ENCODE data around the gene PSMG4. TPM values are rescaled to one million over a fixed set of nuclear protein-coding genes. Genes with fewer than 3 reads are reported as not detected.

Gene PSMG4
- total RNA-seq, 1 experiment from 2014 or later = 35.0 TPM

- TF ChIP-seq MAX (IDR thresholded peaks at IDR 0.05) (no peak), ATF3 (IDR thresholded peaks at IDR 0.05) (no peak), SP1 (IDR thresholded peaks at IDR 0.05; ENCODE audit: low read depth) (no peak), ZNF274 (IDR thresholded peaks at IDR 0.05; ENCODE audit: low read depth, low read length) (no peak), EZH2phosphoT487 (IDR thresholded peaks at IDR 0.05; ENCODE audit: borderline replicate concordance) (no peak), ZFX (IDR thresholded peaks at IDR 0.05) (no peak), CEBPB (IDR thresholded peaks at IDR 0.05; ENCODE audit: low read depth) (no peak), YY1 (IDR thresholded peaks at IDR 0.05; ENCODE audit: extremely low read depth, insufficient replicate concordance, low read depth, low read length) (no peak), RAD21 (IDR thresholded peaks at IDR 0.05; ENCODE audit: low read depth) (no peak), ELF1 (IDR thresholded peaks at IDR 0.05; ENCODE audit: borderline replicate concordance, low read depth) (no peak), TCF7L2 (IDR thresholded peaks at IDR 0.05; ENCODE audit: borderline replicate concordance, extremely low read depth, insufficient read depth, insufficient read length) (no peak), CBX3 (IDR thresholded peaks at IDR 0.05; ENCODE audit: low read depth) (no peak), EGR1 (IDR thresholded peaks at IDR 0.05; ENCODE audit: low read depth) (no peak)
Observed at GRCh38 chr6:3220366-3220765, 38.4 kb upstream of the PSMG4 start (continued).

GRCh38 chr6:3221578-3221977 lies 37.2 kb upstream of the PSMG4 start:
- DNase-seq (ENCODE audit: low read depth, low spot score) = no peak
- BruUV-seq (replicated peaks) = no TSS peak
- Histone ChIP-seq H3K4me1 (ENCODE audit: control insufficient read depth in 1 of 2, insufficient read depth in 2 of 2, low read length in 2 of 2) (no peaks in the 10 kb centered on the region), H3K27me3 (ENCODE audit: insufficient read depth, low read length) (no peaks in the 10 kb centered on the region), H3K4me2 (ENCODE audit: low read length) (no peak overlapping the region), H4K20me1 (ENCODE audit: insufficient read depth) (no peaks in the 10 kb centered on the region), H3K36me3 (ENCODE audit: control insufficient read depth in 1 of 2, insufficient read depth in 2 of 2, low read length in 2 of 2) (no peaks in the 10 kb centered on the region), H3K9me3 (ENCODE audit: control insufficient read depth in 1 of 2, insufficient read depth in 1 of 2, low read depth in 1 of 2, low read length in 2 of 2) (no peaks in the 10 kb centered on the region), H3K79me2 (ENCODE audit: insufficient read depth, low read length) (no peaks in the 10 kb centered on the region), H3K9me2 (ENCODE audit: insufficient read depth) (no peaks in the 10 kb centered on the region), H2AFZ (ENCODE audit: low read depth, low read length, poor library complexity, severe bottlenecking) (no peak overlapping the region), H3K4me3 (replicated peaks in 1 of 2; ENCODE audit: low read depth in 1 of 2, low read length in 2 of 2) (no peak overlapping the region), H3K27ac (ENCODE audit: low read depth, low read length) (no peak overlapping the region), H3K9ac (ENCODE audit: low read length) (no peak overlapping the region)
- intact Hi-C loops (cut with micrococcal nuclease) = no loop called here
- ChIA-PET POLR2A (no interaction called here), CTCF (no interaction called here), RAD21 (ENCODE audit: low non-redundant PET in 1 of 2, low total read pairs in 2 of 2, uncharacterized antibody in 2 of 2, unreplicated experiment in 2 of 2) (no interaction called here)
- no peak for ATAC-seq
- TF ChIP-seq RAD21 (IDR thresholded peaks at IDR 0.05; ENCODE audit: low read depth) = no peak
- TF ChIP-seq CTCF (IDR thresholded peaks at IDR 0.05 in 2 of 3, conservative IDR thresholded peaks at IDR 0.05 in 1 of 3; ENCODE audit: borderline replicate concordance in 1 of 3, insufficient read depth in 1 of 3, low read depth in 2 of 3, low read length in 2 of 3) = no peak
- no peak for TF ChIP-seq SP1 (IDR thresholded peaks at IDR 0.05; ENCODE audit: low read depth)
- no peak for TF ChIP-seq YY1 (IDR thresholded peaks at IDR 0.05; ENCODE audit: extremely low read depth, insufficient replicate concordance, low read depth, low read length)
- no peak for TF ChIP-seq REST (IDR thresholded peaks at IDR 0.05; ENCODE audit: low read depth)
- no peak for TF ChIP-seq SRF (IDR thresholded peaks at IDR 0.05; ENCODE audit: low read depth)
- TF ChIP-seq SIN3A (IDR thresholded peaks at IDR 0.05; ENCODE audit: low read depth) = no peak
- TF ChIP-seq ATF3 (IDR thresholded peaks at IDR 0.05) = no peak
- no peak for TF ChIP-seq CEBPB (IDR thresholded peaks at IDR 0.05; ENCODE audit: low read depth)
- no peak for TF ChIP-seq ZFX (IDR thresholded peaks at IDR 0.05)
- no peak for TF ChIP-seq EGR1 (IDR thresholded peaks at IDR 0.05; ENCODE audit: low read depth)
- no peak for TF ChIP-seq ZNF274 (IDR thresholded peaks at IDR 0.05; ENCODE audit: low read depth, low read length)
- no peak for TF ChIP-seq JUND (IDR thresholded peaks at IDR 0.05)
- no peak for TF ChIP-seq TCF7L2 (IDR thresholded peaks at IDR 0.05; ENCODE audit: borderline replicate concordance, extremely low read depth, insufficient read depth, insufficient read length)
- TF ChIP-seq EZH2 (IDR thresholded peaks at IDR 0.05) = no peak
- no peak for TF ChIP-seq FOSL1 (IDR thresholded peaks at IDR 0.05; ENCODE audit: low read depth)
- TF ChIP-seq POLR2AphosphoS5 (IDR thresholded peaks at IDR 0.05; ENCODE audit: low read depth, low read length) = no peak
